ENCODE results near the gene CST7. TPM values are rescaled to one million over a fixed set of nuclear protein-coding genes. Genes with fewer than 3 reads are reported as not detected.

Gene CST7
- total RNA-seq, 1 donor from 2014 or later: not detected

- no peak overlapping the region for H3K4me3 ChIP-seq (ENCODE audit: low read depth, low read length)
- TF ChIP-seq CTCF (conservative IDR thresholded peaks at IDR 0.05; ENCODE audit: low read depth, low read length): no peak
- no peak for DNase-seq (ENCODE audit: low read depth)
Measured at GRCh38 chr20:24989162-24989561, 40.1 kb downstream of the CST7 start.

GRCh38 chr20:24990810-24991252 is 41.8 kb downstream of the CST7 start:
- no peak for DNase-seq (ENCODE audit: low read depth)
- peak overlapping the region; percentile 92 for H3K4me3 ChIP-seq (ENCODE audit: low read depth, low read length)
- TF ChIP-seq CTCF (conservative IDR thresholded peaks at IDR 0.05; ENCODE audit: low read depth, low read length): no peak

GRCh38 chr20:24991897-24992486 is 42.9 kb downstream of the CST7 start:
- no peak for DNase-seq (ENCODE audit: low read depth)
- no peak for TF ChIP-seq CTCF (conservative IDR thresholded peaks at IDR 0.05; ENCODE audit: low read depth, low read length)
- H3K4me3 ChIP-seq (ENCODE audit: low read depth, low read length): peak overlapping the region; percentile 92

GRCh38 chr20:24992487-24993205 is 43.6 kb downstream of the CST7 start, which contains the start of gene APMAP:
Gene APMAP, minus strand, starts transcription at chr20:24992751. Its CDS starts 63 bp downstream, at chr20:24992688.
- H3K4me3 ChIP-seq (ENCODE audit: low read depth, low read length): peak within 1 kb of the TSS; percentile 92
- DNase-seq (ENCODE audit: low read depth): no peak
- TF ChIP-seq CTCF (conservative IDR thresholded peaks at IDR 0.05; ENCODE audit: low read depth, low read length): no peak

GRCh38 chr20:24993337-24994185 is 44.5 kb downstream of the CST7 start:
- peak; percentile 52 for TF ChIP-seq CTCF (conservative IDR thresholded peaks at IDR 0.05; ENCODE audit: low read depth, low read length)
- DNase-seq (ENCODE audit: low read depth): no peak
- H3K4me3 ChIP-seq (ENCODE audit: low read depth, low read length): peak overlapping the region; percentile 92

- DNase-seq (ENCODE audit: low read depth): no peak
- H3K4me3 ChIP-seq (ENCODE audit: low read depth, low read length): no peak overlapping the region
- TF ChIP-seq CTCF (conservative IDR thresholded peaks at IDR 0.05; ENCODE audit: low read depth, low read length): no peak
Measured at GRCh38 chr20:24994186-24994465, 45.1 kb downstream of the CST7 start.
